HG03064 (cell line): Measurements from ENCODE around the gene ZDHHC18.

Source experiments
- ATAC-seq: cut with Tn5 transposase; IDR thresholded peaks from one replicate; pipeline ENCODE4 v1.9.1; 2021; ENCODE audit warnings: low read depth; ENCODE audit not compliant: unreplicated experiment

Gene ZDHHC18, protein sequence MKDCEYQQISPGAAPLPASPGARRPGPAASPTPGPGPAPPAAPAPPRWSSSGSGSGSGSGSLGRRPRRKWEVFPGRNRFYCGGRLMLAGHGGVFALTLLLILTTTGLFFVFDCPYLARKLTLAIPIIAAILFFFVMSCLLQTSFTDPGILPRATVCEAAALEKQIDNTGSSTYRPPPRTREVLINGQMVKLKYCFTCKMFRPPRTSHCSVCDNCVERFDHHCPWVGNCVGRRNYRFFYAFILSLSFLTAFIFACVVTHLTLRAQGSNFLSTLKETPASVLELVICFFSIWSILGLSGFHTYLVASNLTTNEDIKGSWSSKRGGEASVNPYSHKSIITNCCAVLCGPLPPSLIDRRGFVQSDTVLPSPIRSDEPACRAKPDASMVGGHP

DNA sequence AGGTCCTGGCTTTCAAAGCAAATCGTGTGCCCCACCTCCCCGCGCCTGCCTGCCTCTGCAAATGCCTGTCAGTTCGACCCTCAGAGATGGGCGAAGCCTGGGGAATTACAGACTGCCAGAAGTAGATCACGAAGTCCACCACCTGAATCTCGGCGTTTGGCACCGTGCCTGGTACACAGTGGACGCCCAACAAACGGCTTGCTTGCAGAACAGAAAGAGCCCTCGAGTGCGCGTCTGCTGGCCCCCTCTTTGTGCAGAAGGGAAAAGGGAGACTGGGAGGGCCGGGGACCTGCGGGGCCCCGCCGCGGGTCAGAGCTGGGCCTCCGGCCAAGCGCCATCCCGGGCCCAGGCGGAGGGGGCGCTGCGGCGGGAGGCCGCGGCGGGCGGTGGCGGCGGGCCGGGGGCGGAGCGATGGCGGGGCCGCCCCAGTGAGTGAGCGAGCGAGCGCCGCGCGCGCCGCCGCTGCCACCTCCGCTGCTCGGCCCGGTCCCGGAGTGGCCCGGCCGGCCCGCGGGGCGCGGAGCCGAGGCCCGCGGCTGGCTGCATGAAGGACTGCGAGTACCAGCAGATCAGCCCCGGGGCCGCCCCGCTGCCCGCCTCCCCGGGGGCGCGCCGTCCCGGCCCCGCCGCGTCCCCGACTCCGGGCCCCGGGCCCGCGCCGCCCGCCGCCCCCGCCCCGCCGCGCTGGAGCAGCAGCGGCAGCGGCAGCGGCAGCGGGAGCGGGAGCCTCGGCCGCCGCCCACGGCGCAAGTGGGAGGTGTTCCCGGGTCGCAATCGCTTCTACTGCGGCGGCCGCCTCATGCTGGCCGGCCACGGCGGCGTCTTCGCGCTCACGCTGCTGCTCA is at the start of gene ZDHHC18:
Gene ZDHHC18, plus strand, starts transcription at position 428 of the 845 bp plus-strand sequence. Its CDS starts 117 bp downstream, at position 545.
- ATAC-seq = peak; percentile 61

DNA sequence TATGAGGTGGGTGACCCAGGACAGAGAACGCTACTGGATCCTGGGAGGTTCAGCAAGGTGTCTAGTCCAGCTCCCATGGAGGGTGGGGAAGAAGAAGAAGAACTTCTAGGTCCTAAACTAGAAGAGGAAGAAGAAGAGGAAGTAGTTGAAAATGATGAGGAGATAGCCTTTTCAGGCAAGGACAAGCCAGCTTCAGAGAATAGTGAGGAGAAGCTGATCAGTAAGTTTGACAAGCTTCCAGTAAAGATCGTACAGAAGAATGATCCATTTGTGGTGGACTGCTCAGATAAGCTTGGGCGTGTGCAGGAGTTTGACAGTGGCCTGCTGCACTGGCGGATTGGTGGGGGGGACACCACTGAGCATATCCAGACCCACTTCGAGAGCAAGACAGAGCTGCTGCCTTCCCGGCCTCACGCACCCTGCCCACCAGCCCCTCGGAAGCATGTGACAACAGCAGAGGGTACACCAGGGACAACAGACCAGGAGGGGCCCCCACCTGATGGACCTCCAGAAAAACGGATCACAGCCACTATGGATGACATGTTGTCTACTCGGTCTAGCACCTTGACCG is 47.3 kb upstream of the ZDHHC18 start:
- no peak for ATAC-seq

DNA sequence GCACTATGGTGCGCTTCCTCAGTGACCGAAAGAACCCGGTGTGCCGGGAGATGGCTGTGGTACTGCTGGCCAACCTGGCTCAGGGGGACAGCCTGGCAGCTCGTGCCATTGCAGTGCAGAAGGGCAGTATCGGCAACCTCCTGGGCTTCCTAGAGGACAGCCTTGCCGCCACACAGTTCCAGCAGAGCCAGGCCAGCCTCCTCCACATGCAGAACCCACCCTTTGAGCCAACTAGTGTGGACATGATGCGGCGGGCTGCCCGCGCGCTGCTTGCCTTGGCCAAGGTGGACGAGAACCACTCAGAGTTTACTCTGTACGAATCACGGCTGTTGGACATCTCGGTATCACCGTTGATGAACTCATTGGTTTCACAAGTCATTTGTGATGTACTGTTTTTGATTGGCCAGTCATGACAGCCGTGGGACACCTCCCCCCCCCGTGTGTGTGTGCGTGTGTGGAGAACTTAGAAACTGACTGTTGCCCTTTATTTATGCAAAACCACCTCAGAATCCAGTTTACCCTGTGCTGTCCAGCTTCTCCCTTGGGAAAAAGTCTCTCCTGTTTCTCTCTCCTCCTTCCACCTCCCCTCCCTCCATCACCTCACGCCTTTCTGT is 46.0 kb upstream of the ZDHHC18 start:
- no peak for ATAC-seq

DNA sequence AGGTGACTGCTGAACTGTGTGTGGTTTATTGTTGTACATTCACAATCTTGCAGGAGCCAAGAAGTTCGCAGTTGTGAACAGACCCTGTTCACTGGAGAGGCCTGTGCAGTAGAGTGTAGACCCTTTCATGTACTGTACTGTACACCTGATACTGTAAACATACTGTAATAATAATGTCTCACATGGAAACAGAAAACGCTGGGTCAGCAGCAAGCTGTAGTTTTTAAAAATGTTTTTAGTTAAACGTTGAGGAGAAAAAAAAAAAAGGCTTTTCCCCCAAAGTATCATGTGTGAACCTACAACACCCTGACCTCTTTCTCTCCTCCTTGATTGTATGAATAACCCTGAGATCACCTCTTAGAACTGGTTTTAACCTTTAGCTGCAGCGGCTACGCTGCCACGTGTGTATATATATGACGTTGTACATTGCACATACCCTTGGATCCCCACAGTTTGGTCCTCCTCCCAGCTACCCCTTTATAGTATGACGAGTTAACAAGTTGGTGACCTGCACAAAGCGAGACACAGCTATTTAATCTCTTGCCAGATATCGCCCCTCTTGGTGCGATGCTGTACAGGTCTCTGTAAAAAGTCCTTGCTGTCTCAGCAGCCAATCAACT is 45.2 kb upstream of the ZDHHC18 start:
- no peak for ATAC-seq

DNA sequence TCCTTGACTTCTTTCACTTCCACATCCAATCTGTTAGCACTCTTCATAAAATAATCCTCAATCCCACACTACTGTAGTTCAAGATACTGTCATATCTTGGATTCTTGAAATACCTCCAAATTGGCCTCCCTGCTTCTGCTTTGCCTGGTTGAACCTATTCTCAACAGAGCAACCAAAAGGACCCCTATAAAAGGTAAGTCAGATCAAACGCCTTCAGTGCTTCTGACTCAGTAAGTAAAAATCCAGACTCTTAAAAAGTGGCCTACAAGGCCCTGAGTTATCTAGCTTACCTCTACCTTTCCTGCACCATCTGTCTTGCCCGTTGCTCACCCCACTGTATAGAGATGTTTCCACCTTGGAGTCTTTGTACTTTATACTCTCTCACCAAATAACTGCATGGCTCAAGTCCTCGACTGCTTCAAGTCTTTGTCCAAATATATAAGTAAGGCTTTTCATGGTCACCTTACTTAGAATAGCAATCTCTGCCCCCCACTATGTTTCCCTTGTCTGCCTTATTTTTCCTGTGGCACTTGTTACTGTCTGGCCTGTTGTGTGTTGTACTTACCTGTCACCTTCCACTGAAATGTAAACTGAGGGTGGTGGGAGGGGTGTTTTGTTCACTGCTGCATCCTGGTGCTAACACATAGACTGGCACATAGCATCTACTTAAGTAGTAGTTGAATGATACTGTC is 43.8 kb upstream of the ZDHHC18 start:
- no peak for ATAC-seq

DNA sequence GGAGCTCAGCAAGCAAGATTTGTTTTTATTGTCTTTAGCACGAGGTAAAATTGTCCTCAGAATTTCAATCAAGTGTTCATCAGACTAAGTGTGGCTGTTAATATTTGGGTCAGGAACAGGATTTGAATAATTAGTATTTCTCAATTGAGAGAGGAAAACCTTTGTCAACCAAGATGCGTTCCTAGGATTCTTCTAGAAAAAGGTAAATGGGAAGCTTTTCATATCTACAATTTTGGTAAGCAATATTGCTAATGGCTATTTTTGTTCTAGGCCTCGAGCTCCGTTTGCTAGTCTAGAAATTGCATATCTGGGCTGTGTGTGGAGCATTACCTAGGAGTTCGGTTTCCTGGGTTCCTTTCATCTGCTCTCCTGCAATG is 42.9 kb upstream of the ZDHHC18 start:
- no peak for ATAC-seq

DNA sequence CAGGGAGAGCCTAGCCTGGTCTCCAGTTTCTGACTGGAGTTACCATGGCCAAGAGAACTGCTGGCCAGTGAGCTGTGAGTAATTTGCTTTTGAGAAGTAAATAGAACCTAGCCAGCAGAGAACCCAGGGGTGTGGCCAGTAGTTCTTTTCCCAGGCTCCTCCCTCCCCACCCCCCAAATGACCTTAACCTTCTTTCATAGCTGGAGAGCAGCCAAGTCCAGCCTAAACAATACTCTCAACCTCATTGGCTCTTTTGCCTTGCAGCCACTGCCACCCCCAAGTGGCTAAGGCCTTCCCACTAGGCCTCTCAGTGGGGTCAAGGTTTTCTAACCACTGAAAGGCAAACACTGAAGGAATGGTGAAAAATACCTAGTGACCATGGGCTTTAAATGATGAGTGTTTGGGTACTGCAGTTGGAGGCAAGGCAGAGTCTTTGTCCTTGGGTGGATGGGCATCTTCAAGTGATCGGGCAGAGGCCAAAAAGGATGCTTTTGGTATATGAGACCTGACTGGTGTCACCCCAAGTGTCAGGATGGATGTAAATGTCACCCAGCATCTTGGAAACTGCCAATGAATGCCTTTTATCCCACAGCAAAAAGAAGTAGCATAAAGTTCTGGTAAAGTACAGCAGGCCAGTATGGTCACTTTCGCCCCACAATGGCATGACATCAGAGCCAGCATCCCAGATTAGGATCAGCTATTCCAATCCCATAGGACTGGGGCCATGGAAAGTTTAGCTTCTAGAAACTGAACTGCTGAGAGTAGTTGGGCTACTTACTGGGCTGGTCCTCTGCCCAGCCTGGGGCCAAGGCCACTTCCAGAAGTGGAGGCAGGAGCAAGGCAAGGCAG is 42.2 kb upstream of the ZDHHC18 start:
- ATAC-seq = no peak

DNA sequence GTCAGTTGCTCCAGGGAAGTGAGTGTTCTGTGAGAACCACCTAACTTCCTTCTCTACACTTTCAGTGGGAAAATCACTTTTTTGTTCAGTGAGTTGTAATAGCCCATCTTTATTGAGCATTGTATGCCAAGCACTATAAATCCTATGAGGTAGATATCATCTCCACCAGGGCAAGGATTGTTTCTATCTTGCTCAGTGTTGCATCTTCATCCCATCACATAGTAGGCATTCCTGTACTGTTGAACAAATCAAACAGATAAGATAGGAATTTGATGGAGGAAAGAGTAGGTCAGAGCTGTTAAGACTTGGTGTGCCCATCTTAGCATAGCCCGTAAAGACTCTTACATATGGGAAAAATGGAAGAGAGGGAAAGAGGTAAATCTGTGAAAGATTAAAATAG is 41.6 kb upstream of the ZDHHC18 start:
- no peak for ATAC-seq

DNA sequence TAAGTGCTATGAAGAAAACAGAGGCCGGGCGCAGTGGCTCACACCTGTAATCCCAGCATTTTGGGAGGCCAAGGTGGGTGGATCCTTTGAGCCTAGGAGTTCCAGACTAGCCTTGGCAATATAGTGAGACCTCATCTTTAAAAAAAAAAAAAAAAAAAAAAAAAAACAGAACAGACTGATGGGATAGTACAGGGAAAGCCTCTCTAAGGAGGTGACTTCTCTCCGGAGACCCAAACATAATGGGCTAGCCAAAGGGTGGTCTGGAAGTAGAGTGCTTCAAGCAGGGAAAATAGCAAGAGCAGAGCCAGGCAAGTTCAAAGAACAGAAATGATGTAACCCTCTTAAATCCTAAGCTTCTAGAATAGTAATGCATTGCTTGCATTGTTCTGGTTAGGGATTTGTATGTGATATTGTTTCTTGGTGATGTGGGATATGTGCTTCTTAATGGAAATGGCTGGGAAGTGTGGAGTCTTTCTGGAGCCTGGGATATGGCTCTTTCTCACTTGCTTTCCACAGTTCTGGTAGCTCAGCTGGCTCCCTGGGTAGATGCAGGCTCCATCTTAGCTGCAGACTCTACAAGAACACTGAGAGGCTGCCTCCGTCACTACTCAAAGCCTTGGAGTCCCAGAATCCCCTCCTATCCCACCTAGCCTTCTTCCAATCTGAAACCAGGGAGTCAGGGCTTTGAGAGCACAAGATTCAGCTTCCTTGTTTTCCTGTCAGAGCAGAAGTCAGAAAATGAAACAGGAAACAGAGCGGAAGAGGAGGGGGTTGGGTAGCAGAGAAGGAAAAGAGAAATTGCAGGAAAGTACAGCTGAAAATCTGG is 40.7 kb upstream of the ZDHHC18 start:
- ATAC-seq = no peak

DNA sequence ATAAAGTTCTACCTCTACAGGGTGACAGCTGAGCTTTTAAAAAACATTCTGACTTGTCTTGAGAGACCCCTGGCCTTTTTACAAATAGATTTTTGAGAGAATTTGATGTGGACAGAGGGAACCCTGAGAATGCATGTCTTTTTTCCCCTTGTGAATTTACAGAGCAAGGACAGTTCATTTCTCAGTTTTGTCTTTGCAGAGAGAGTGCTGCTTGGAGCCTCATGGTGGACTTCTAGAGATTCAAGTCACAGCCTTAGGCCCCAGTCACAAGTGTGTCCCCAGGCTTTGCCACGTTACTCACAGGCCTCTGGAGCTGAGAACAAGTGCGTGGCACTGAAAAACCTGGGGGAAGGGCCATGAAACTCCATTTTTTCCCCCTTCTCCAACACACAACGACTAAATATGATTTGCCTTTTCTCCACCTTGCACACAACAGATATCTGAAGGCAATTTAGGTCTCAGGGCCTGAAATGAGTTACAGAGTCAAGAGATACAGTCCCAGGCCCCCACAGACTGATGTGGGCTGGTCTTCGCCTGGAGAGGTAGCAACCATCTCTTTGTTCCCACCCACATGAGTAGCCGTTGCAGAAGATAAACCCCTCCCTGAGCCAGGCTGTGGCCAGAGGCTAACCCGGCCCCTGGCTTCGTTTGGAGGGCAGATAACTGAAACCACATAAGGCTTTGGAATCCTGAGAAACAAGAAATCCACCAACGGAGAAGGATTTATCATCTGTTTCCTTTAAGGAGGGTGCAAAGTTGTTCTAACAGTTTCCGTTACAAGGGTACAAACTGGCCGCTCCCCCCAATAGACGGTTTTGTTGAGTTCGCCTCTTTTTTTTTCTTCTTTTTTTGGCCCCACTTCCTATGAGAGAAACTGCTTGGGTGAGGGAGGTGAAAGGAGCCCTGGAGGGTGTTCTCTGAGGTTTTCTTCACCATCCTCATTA is 39.8 kb upstream of the ZDHHC18 start:
- ATAC-seq = no peak

DNA sequence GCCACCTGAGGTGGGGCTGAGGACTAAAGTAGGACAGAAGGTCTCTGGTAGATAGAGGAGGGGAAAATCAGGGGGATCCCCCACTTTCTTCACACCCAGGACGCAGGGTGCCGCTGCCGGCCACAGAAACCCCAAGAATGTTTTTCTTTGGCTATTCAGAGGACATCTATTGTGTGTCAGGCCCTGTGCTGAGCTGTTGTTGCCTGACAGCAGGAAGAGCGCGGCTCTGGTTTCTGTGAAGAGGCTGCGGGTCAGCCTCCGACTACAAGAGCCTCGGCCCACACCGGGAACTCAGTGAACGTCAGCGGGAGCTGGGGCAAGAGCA is 39.1 kb upstream of the ZDHHC18 start:
- peak; percentile 30 for ATAC-seq

DNA sequence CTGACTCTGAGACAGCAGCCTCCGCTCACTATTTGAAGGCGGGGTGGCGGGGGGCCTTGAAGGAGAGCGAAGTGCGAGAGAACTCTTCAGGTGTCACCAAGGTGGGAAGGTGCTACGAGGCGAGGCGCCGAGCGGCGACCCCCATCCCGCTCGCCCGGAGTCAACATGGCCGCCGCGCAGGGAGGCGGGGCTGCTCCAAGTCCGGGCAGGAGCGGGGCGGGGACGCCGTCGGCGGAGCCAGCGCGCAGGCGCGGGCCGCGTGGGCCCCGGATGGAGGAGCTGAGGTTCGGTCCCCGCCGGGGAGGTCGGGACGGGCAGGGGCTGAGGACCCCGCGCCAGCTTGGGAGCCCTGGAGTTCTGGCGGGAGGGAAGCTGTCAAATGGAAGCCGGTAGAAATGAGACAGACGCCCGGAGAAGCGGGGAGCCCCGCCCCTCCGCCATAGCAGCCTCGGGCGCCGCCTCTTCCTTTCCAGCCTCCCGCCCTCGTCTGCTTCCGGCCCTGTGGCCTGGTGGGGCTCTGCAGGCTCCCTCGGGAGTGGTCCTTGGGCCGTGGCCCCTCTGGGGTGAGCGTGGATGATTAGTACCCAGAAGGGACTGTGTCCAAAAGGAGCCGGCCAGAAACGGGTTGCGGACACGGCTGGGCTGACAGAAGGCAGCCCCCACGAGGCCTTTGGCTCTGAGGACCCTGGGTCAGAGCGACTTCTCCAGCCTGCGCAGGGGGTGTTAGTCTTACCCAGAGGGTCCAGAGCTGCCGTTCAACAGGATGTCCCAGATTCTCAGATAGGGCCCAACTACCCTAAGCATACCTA is 38.6 kb upstream of the ZDHHC18 start, which contains the start of gene PIGV:
Gene PIGV, plus strand, starts transcription at position 245 of the 809 bp plus-strand sequence. CDS start 2,866 bp downstream, outside the sequence.
- ATAC-seq = peak; percentile 54

DNA sequence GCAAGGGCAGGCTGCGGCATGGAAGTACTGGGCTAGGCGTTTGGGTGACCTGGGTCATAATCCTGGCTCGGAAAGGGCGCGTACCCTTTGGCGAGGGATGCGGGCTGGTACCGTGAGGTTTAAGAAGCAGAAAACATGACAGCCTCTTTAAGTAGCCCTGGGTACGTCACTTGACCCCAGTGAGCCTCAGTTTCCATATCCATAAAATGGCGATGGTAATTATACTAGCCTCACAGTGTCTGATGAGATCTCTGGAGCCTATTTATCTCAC is 38.0 kb upstream of the ZDHHC18 start:
- no peak for ATAC-seq

DNA sequence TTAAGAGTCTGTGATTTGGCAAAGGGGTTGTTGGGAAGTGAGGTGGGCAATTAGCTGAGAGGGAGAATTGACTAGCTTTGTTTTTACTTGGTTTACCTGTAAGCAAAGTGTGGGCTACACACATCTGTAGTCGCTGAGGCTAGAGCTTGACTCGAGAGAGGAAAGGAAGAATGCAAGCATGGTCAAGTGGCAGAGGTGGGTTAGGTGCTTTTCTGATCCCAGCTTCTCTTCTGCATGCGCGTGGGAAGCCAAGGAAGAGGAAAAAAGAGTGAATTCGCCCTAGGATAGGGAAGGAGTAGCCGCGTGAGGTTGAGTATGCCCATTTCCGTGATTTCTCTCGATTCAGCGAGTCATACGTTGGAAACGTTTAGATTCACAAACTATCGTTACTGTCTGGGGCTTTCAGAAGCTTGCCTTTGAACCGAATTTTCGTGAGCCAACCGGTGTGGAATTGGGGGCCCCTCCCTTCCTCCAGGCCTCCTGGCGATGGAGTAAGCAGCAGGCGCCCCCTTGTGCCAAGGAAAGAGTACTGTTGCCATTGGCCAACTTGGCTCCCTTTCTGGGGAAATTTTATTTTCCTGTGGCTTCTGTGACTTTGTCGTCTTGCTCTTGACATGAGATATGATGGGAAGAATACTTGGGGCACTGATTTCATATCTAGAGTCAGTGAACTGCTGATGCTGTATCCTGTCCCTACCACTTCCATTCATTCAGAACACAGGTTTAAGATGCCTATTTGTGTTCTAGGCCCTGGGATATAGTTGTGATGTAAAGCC is 37.5 kb upstream of the ZDHHC18 start:
- no peak for ATAC-seq

DNA sequence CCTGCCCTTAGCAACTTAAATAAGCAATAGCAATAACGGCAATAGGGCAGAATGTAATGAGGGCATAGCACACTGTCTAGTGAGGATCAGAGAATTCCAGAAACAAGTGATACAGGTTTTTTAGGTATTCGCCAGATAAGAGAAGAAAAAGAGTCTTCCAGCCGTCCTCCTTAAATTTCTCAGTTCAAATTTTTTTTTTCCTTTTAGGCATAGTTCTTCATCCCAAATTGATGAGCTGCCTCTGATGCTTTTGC is 36.9 kb upstream of the ZDHHC18 start:
- no peak for ATAC-seq

DNA sequence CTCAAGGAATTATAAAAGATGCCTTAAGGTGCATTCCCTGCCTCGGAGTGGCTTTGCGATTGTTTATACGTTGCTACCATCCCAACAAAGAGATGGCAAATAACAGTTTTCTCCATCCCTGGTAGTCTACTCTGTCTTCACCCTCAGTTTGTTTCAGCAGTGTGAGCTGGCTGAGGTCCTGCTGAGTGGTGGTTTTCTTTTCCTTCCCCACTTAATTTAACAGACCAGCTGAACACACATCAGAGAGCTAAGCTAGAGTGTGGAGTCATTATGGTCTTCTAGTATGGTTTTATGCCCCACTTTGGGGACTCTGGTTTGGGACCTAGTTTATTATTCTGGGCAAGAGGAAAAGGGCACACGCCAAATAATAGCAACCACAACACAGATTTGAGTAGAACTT is 36.6 kb upstream of the ZDHHC18 start:
- ATAC-seq = no peak
